Pancreas (tissue), 10 donors: ENCODE results near the gene LRRC49. TPM values are rescaled to one million over a fixed set of nuclear protein-coding genes. Genes with fewer than 3 reads are reported as not detected.

ENCODE experiments used
- ATAC-seq, 4 donors: fragments of 200-7000 bp; cut with Tn5 transposase; one replicate each; pipeline versions ENCODE4 v1.8.0 to v1.9.1; 2020; ENCODE audit warnings: mild to moderate bottlenecking in 4 of 4, moderate library complexity in 4 of 4
- DNase-seq, 6 donors: peaks; one replicate each; pipeline ENCODE4 v3.0.0-alpha.2; 2020
- FAIRE-seq: peaks from 2 replicates; lab custom pipeline; 2012; peaks lifted over from hg19 to GRCh38; lab: Jason Lieb, UNC
- H3K27ac ChIP-seq, 4 donors: fragments of 200-600 bp; sonication (generic); 1 replicate in 3 of 4; 2 replicates in 1 of 4; pipeline versions ENCODE4 v1.5.0 to v1.8.0; 2020
- H3K27me3 ChIP-seq, 4 donors: fragments of 200-600 bp; one replicate each; pipeline ENCODE4 v1.8.0; 2021
- H3K36me3 ChIP-seq, 3 donors: fragments of 200-600 bp; sonication (generic) in 1 of 3; one replicate each; pipeline versions ENCODE4 v1.5.0 to v1.8.0; 2020 to 2021
- H3K4me1 ChIP-seq, 3 donors: fragments of 200-600 bp; one replicate each; pipeline ENCODE4 v1.8.0; 2021
- H3K4me3 ChIP-seq, 4 donors: fragments of 200-600 bp; sonication (generic) in 2 of 4; one replicate each; pipeline versions ENCODE4 v1.5.0 to v1.8.0; 2020 to 2021
- H3K9me3 ChIP-seq, 4 donors: fragments of 200-600 bp; one replicate each; pipeline ENCODE4 v1.8.0; 2021
- WGBS, 2 donors: extraction: QIAGEN DNeasy Blood & Tissue Kit; methylation state at CpG; one replicate each; pipeline ENCODE4 v1.1.7; 2013; 5-methylcytosine and 5-hydroxymethylcytosine counted together
- intact Hi-C, 3 donors: fragments of 100-400 bp; cut with DNase I; formaldehyde crosslinking; loops; one replicate each; pipeline versions ENCODE4 v1.11.1 to v1.14.2; 2022
- polyA plus RNA-seq, 2 donors: library from polyadenylated mRNA; stranded (reverse); fragments of 200-250 nt; gene quantifications; one replicate each; pipeline ENCODE4 v1.2.3, GENCODE V29; 2013
- total RNA-seq, 6 donors: library from RNA; stranded (reverse); fragmentation: NEBNext Ultra II Directional in 4 of 6; extraction: Animal tissue kit (Norgen Biotek cat#: 25700) in 4 of 6; gene quantifications; one replicate each; pipeline versions ENCODE4 v1.2.1 to v1.2.4, GENCODE V29; 2021 to 2023
- TF ChIP-seq, protein P1 (sequence below), 4 donors: fragments of 200-600 bp; sonication (generic) in 3 of 4; IDR thresholded peaks; one replicate each; pipeline versions ENCODE4 v1.5.0 to v1.8.0; 2021; ENCODE audit warnings: antibody characterized with exemption in 4 of 4
- donor health status: healthy with polysubstance abuse.
- donor health status: DM: no; HTN: no; CAD: no; lungs with moderate emphysema.
- donor health status: DM: no; HTN: no; CAD: no.
- donor health status: control.
- donor health status: control.
- donor health status: Bipolar disorder and iron deficiency.
- donor health status: DM: yes; HTN: yes; CAD: no.
- donor health status: DM: no; HTN: no; CAD: no.
- donor health status: DM: no; HTN: no; CAD: no.
- donor health status: DM: yes; HTN: yes; CAD: no.

The LRRC49 gene
- total and polyA plus RNA-seq, 8 donors = 1.7 to 6.4 (median 4.0) TPM

DNA sequence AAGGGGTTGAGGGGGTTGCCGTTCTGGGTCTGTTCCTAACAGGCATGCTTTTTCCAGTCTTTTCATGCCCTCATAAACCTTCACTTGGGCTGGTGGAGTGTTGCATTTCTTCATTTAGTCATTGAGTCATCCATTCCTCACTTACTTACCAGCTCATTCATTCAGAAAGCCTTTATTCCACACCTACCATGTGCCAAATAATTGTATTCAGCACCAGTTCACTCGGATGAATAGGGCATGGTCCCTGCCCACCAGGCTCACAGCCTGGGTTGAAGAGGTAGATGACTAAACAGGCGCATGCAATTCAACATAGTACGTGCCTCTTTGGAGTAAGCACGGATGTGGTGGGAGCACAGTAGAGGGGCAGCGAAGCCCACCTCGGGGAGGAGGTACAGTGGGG is 187.5 kb downstream of the LRRC49 start:
- TF ChIP-seq, protein P1, sequence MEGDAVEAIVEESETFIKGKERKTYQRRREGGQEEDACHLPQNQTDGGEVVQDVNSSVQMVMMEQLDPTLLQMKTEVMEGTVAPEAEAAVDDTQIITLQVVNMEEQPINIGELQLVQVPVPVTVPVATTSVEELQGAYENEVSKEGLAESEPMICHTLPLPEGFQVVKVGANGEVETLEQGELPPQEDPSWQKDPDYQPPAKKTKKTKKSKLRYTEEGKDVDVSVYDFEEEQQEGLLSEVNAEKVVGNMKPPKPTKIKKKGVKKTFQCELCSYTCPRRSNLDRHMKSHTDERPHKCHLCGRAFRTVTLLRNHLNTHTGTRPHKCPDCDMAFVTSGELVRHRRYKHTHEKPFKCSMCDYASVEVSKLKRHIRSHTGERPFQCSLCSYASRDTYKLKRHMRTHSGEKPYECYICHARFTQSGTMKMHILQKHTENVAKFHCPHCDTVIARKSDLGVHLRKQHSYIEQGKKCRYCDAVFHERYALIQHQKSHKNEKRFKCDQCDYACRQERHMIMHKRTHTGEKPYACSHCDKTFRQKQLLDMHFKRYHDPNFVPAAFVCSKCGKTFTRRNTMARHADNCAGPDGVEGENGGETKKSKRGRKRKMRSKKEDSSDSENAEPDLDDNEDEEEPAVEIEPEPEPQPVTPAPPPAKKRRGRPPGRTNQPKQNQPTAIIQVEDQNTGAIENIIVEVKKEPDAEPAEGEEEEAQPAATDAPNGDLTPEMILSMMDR (IDR thresholded peaks at IDR 0.05) = no peak
- no peaks in the 10 kb centered on the region for H3K4me1 ChIP-seq
- 77 to 86% methylated on average over 7 of the region's 7 CpGs for WGBS, 2 donors
- H3K9me3 ChIP-seq = no peaks in the 10 kb centered on the region
- H3K27ac ChIP-seq = peak overlapping the region in 2 of 4 donors; percentile 32 to 33
- no peaks in the 10 kb centered on the region for H3K27me3 ChIP-seq
- H3K4me3 ChIP-seq = no peak overlapping the region
- FAIRE-seq (no peak), DNase-seq (no peak), ATAC-seq (no peak)
- intact Hi-C loops = no loop called here
- no peaks in the 10 kb centered on the region for H3K36me3 ChIP-seq

DNA sequence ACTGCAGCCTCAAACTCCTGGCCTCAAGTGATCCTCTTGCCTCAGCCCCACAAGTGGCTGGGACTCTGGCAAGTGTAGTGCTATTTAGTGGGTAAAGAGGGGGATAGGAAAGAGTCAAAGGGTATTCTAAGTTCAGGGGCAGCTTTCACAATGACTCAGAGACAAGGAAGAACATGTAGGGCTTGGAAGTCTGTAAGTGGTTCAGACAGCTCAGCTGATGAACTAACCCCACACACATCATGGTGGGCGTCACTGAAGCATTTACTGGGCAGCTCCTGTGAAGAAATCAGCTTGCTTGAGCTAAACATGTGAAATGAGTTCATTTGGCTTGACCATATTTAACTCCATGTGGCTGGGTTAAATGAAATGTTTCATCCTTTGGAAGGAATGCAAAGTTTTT is 188.1 kb downstream of the LRRC49 start:
- DNase-seq = no peak
- peak in 2 of 4 donors; percentile 34 to 42 for ATAC-seq
- Histone ChIP-seq H3K9me3 (no peaks in the 10 kb centered on the region), H3K27me3 (no peaks in the 10 kb centered on the region), H3K36me3 (no peaks in the 10 kb centered on the region), H3K4me1 (no peaks in the 10 kb centered on the region), H3K4me3 (no peak overlapping the region), H3K27ac (no peak overlapping the region)
- FAIRE-seq = no peak
- TF ChIP-seq, protein P1 (IDR thresholded peaks at IDR 0.05) = no peak
- intact Hi-C loops = no loop called here
- WGBS, 2 donors = 64 to 69% methylated on average over 1 of the region's 1 CpG

DNA sequence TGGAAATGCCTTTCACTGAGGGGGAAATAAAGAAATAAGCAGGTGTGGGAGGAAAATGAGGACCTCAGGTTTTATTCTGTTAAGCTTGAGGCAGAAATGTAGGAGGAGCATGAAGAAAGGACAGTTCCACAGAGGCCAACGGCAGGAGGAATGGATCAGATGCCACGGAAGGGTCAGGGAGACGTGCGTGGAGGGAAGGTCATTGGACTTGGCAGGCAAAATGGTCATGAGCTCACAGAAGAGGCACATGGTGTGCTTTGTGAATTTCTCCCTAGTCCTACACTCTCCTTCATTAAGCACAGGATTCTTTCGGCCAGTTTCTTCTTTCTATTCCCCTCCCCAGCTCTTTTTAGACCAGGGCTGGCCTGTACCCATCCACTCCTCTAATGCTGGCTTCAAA is 190.2 kb downstream of the LRRC49 start:
- Histone ChIP-seq H3K27ac (no peak overlapping the region), H3K4me1 (no peaks in the 10 kb centered on the region), H3K36me3 (no peaks in the 10 kb centered on the region), H3K4me3 (no peak overlapping the region), H3K27me3 (no peaks in the 10 kb centered on the region), H3K9me3 (no peaks in the 10 kb centered on the region)
- ATAC-seq (no peak), DNase-seq (no peak), FAIRE-seq (no peak)
- intact Hi-C loops = no loop called here
- WGBS, 2 donors = 63 to 78% methylated on average over 5 of the region's 5 CpGs
- TF ChIP-seq, protein P1 (IDR thresholded peaks at IDR 0.05) = no peak

DNA sequence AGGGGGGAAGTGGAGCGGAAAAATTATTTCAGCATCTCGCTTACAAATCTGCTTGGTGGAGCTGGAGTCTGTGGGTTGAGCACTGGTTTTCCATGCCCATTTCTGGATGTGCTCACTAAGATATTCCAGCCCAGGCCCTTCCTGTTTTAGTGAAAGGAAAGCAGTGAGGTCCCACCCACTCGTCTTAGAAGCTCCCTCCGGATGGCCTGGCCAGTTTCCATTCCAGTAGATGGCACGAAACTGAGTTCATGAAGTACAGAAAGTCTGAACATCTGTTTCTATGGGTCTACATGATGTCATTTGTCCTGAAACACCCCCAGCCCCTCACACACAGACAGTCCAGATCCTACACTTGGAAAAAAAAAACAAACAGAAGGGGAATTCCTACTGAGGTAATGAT is 190.7 kb downstream of the LRRC49 start:
- FAIRE-seq = no peak
- WGBS, 2 donors = 68 to 76% methylated on average over 5 of the region's 5 CpGs
- Histone ChIP-seq H3K27me3 (no peaks in the 10 kb centered on the region), H3K27ac (no peak overlapping the region), H3K36me3 (no peaks in the 10 kb centered on the region), H3K4me1 (no peaks in the 10 kb centered on the region), H3K4me3 (no peak overlapping the region), H3K9me3 (no peaks in the 10 kb centered on the region)
- no peak for DNase-seq
- TF ChIP-seq, protein P1 (IDR thresholded peaks at IDR 0.05) = no peak
- no peak for ATAC-seq
- intact Hi-C loops = no loop called here

DNA sequence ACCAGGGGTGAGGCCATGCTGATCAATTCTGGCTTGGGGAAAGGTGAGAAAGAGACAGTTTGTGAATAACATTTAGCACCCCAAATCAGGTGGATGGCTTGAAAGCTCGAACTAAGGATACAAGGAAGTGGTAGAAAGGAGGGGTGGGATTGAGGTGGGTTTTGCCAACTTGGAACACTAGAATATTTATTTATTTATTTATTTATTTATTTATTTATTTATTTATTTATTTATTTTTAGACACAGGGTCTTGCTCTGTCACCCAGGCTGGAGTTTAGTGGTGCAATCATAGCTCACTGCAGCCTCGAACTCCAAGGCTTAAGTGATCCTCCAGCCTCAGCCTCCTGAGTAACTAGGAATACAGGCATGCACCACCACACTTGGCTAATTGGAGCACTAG is 191.6 kb downstream of the LRRC49 start:
- FAIRE-seq (no peak), DNase-seq (no peak), ATAC-seq (no peak)
- H3K4me1 ChIP-seq = no peaks in the 10 kb centered on the region
- intact Hi-C loops = no loop called here
- no peaks in the 10 kb centered on the region for H3K27me3 ChIP-seq
- H3K36me3 ChIP-seq = no peaks in the 10 kb centered on the region
- no peak overlapping the region for H3K4me3 ChIP-seq
- H3K27ac ChIP-seq = no peak overlapping the region
- TF ChIP-seq, protein P1 (IDR thresholded peaks at IDR 0.05) = no peak
- WGBS, 2 donors = 77 to 86% methylated on average over 2 of the region's 2 CpGs
- H3K9me3 ChIP-seq = no peaks in the 10 kb centered on the region
